Thyroid gland (tissue), 4 donors: Measurements from ENCODE around the gene FPGT. TPM values are rescaled to one million over a fixed set of nuclear protein-coding genes. Genes with fewer than 3 reads are reported as not detected.
"Not testable (repeated sequence)": the region's sequence is repeated elsewhere in the genome, so short reads cannot be mapped to it uniquely, and the experiment has no call there.

Experiments
- DNase-seq, 2 donors: peaks; one replicate each; pipeline ENCODE4 v3.0.0-alpha.2; 2019
- H3K27ac ChIP-seq, 3 donors: fragments of 200-600 bp; sonication (generic); 1 replicate in 2 of 3; 2 replicates in 1 of 3; pipeline ENCODE4 v1.5.1; 2016 to 2019; ENCODE audit warnings: mild to moderate bottlenecking in 1 of 3, moderate library complexity in 1 of 3
- H3K27me3 ChIP-seq: fragments of 200-600 bp; sonication (generic); one replicate; pipeline ENCODE4 v1.5.1; 2019
- H3K36me3 ChIP-seq, 2 donors: fragments of 200-600 bp; sonication (generic); one replicate each; pipeline ENCODE4 v1.5.1; 2016 to 2019
- H3K4me1 ChIP-seq, 2 donors: fragments of 200-600 bp; sonication (generic); one replicate each; pipeline ENCODE4 v1.5.1; 2017 to 2019
- H3K4me3 ChIP-seq, 3 donors: fragments of 200-600 bp; sonication (generic); replicated peaks in 1 of 3; 1 replicate in 2 of 3; 2 replicates in 1 of 3; pipeline ENCODE4 v1.5.1; 2016; ENCODE audit warnings: mild to moderate bottlenecking in 1 of 3
- H3K9me3 ChIP-seq: fragments of 200-600 bp; sonication (generic); one replicate; pipeline ENCODE4 v1.5.1; 2017
- POLR2A ChIP-seq, 2 donors: fragments of 450-650 bp; IDR thresholded peaks; one replicate each; pipeline ENCODE4 v1.6.1; 2017; ENCODE audit warnings: antibody characterized with exemption in 2 of 2, mild to moderate bottlenecking in 2 of 2, moderate library complexity in 1 of 2
- WGBS, 2 donors: methylation state at CpG; one replicate each; pipeline ENCODE4 v1.1.5; 2017; 5-methylcytosine and 5-hydroxymethylcytosine counted together
- intact Hi-C: fragments of 100-400 bp; cut with DNase I; formaldehyde crosslinking; loops from one replicate; pipeline ENCODE4 v1.15.1; 2023
- total RNA-seq, 4 donors: library from RNA; depleted of rRNA; stranded (reverse); fragments of >200 nt; gene quantifications; one replicate each; pipeline ENCODE4 v1.2.3, GENCODE V29; 2016
- TF ChIP-seq, protein P1 (sequence below), 6 experiments: fragments of 200-600 bp in 3 of 6; fragments of 450-650 bp in 3 of 6; sonication (generic) in 3 of 6; IDR thresholded peaks; one replicate each; pipeline ENCODE4 v1.5.1; 2016 to 2019; ENCODE audit warnings: antibody characterized with exemption in 6 of 6, mild to moderate bottlenecking in 2 of 6, inconsistent platforms in 1 of 6, moderate library complexity in 1 of 6

FPGT gene
- total RNA-seq, result 10 to 100 TPM; 20.7 to 31.8 (median 26.6) TPM

DNA sequence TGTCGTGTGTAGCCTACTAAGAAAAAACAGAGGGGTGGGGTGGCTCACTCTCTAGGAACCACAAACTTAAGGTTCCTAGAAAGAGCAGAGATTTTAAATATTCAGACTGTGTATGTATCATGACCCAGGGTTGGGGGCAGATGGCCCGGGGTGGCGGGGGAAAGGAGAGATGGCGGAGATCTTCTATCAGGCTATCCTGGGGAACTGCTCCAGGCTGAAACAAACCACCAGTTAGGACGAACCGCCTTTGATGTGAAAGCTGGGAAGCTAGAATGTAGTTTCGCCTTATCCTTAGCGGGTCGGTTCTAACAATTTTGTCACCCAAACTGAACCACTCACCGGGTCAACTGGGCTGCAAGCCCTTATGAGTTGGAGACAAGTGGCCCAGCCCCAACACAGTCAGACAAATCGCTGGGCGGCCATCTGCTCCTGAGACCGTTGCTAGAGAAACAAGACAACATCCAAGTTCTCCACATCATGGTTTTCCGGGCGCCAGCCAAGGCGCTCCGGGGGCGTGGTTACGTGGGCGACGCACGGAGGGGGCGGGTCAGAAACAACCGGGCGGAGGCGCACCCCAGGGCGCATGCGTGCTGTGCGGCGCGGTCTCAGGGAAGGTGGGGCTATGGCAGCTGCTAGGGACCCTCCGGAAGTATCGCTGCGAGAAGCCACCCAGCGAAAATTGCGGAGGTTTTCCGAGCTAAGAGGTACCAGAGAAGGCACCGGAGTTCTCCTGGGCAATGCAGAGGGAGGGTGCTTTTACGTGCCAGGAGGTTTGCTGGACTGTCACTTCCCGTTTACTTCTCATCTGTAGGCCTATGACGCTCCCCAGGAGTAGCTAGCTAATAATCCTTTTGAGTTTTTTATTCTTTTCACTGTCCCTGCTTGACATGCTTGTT, at the start of gene FPGT, which contains the start of gene LRRIQ3:
Gene FPGT (plus strand): TSS at position 586 of the 896 bp plus-strand sequence. CDS start 37 bp downstream, at position 623.
Gene LRRIQ3 (minus strand): TSS at position 520 of the 896 bp plus-strand sequence. CDS start 14,492 bp downstream, outside the sequence.
- Histone ChIP-seq H3K9me3 (no peaks in the 10 kb centered on the region), H3K27me3 (no peaks in the 10 kb centered on the region), H3K4me1 (peaks cover 0 to 4% of the 10 kb centered on the region in 2 donors), H3K36me3 (peaks cover 4 to 5% of the 10 kb centered on the region in 2 donors), H3K4me3 (peak within 1 kb of the TSS; percentile 41 to 66 (median 42)), H3K27ac (peak within 1 kb of the TSS; percentile 58 to 73 (median 72))
- TF ChIP-seq, protein P1, sequence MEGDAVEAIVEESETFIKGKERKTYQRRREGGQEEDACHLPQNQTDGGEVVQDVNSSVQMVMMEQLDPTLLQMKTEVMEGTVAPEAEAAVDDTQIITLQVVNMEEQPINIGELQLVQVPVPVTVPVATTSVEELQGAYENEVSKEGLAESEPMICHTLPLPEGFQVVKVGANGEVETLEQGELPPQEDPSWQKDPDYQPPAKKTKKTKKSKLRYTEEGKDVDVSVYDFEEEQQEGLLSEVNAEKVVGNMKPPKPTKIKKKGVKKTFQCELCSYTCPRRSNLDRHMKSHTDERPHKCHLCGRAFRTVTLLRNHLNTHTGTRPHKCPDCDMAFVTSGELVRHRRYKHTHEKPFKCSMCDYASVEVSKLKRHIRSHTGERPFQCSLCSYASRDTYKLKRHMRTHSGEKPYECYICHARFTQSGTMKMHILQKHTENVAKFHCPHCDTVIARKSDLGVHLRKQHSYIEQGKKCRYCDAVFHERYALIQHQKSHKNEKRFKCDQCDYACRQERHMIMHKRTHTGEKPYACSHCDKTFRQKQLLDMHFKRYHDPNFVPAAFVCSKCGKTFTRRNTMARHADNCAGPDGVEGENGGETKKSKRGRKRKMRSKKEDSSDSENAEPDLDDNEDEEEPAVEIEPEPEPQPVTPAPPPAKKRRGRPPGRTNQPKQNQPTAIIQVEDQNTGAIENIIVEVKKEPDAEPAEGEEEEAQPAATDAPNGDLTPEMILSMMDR (IDR thresholded peaks at IDR 0.05), result no peak
- TF ChIP-seq POLR2A (IDR thresholded peaks at IDR 0.05), result peak in 1 of 2 donors; percentile 79
- WGBS, 2 donors, result 4 to 7% methylated on average over 31 to 41 of the region's 41 CpGs
- DNase-seq, result peak; percentile 91 to 94
- intact Hi-C loops, result no loop called here

DNA sequence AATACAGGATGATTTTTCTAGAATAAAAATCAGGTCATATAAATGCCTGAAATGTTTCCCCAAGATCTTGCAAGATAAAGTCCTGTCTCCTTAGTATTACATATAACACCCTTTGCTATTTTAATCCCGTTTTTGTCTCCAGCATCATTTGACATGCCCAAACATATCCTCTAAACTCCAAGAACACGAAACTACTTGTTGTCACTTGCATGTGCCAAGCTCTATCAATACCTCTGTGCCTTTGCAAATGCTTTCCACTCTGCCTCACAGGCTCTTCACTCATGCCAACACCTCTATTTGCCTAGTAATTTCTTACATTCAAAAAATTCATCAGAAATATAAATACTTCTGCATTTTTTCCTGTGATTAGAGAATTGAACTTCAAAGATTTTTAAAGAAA, 38.0 kb upstream of the FPGT start:
- Histone ChIP-seq H3K27me3 (no peaks in the 10 kb centered on the region), H3K9me3 (no peaks in the 10 kb centered on the region), H3K36me3 (no peaks in the 10 kb centered on the region), H3K4me3 (no peak overlapping the region), H3K27ac (no peak overlapping the region), H3K4me1 (no peaks in the 10 kb centered on the region)
- 79 to 86% methylated on average over 2 of the region's 2 CpGs for WGBS, 2 donors
- DNase-seq, result no peak
- no peak for TF ChIP-seq POLR2A (IDR thresholded peaks at IDR 0.05)
- TF ChIP-seq, protein P1 (IDR thresholded peaks at IDR 0.05), result no peak
- intact Hi-C loops, result no loop called here

DNA sequence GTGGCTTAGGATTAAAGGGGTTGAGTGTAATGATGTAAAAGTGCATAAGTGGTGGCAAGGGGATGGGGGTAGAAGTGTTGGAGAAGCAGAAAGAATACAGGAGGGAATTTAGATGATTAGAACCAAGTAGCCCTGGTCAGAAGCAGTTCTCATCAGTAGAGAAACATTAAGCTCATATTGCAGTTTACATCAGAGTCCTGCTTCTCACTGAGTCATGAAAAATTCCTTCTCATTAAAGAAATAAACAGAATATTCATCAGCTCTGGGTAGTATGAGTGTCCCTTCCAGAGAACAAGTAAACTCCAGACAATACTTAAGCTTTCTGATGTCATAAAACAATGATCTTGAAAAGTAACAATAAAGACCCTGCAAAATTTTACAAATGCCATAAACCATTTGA, 36.5 kb upstream of the FPGT start:
- H3K27ac ChIP-seq, result no peak overlapping the region
- DNase-seq, result no peak
- H3K4me1 ChIP-seq, result no peaks in the 10 kb centered on the region
- H3K9me3 ChIP-seq, result no peaks in the 10 kb centered on the region
- no peaks in the 10 kb centered on the region for H3K27me3 ChIP-seq
- no peaks in the 10 kb centered on the region for H3K36me3 ChIP-seq
- H3K4me3 ChIP-seq, result no peak overlapping the region
- TF ChIP-seq, protein P1 (IDR thresholded peaks at IDR 0.05), result no peak
- TF ChIP-seq POLR2A (IDR thresholded peaks at IDR 0.05), result no peak
- intact Hi-C loops, result no loop called here

DNA sequence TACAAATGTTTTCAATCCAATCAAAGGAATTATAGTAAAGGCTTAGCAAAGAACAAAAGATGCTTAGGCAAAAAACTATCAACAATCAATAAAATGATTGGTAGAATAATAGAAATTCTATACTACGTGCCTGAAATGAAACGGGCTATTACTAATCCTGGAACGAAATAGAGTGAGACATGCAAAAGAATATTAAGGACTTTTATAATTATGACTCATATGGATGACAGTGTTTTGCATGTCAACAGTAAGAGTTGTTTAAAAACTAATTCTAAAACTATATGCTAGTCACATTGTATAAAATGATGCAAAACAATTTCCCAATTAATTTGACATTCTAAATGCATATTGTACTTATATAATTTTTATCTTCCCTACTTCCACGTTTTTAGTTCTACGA, 35.7 kb upstream of the FPGT start:
- intact Hi-C loops, result no loop called here

DNA sequence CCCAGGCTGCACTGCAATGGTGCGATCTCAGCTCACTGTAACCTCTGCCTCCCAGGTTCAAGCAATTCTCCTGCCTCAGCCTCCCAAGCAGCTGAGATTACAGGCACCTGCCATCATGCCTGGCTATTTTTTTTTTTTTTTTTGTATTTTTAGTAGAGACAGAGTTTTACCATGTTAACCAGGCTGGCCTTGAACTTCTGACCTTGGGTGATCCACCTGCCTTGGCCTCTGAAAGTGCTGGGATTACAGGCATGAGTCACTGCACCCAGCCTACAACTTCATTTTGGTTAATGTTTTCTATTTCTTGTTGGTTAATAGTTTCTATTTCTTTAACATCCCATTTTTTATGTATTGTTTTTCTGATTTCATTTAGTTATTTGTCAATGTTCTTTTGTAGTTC, 23.6 kb upstream of the FPGT start:
- WGBS, 2 donors, result 77 to 85% methylated on average over 1 of the region's 1 CpG
- H3K9me3 ChIP-seq, H3K27me3 ChIP-seq, H3K4me3 ChIP-seq, H3K27ac ChIP-seq, DNase-seq, H3K36me3 ChIP-seq, H3K4me1 ChIP-seq, intact Hi-C loops: not testable (repeated sequence)

More for the DNA sequence above, 35.7 kb upstream of the FPGT start:
- DNase-seq, result no peak
- no peak overlapping the region for H3K27ac ChIP-seq
- H3K4me3 ChIP-seq, result no peak overlapping the region
- H3K36me3 ChIP-seq, result no peaks in the 10 kb centered on the region
- TF ChIP-seq, protein P1 (IDR thresholded peaks at IDR 0.05), result no peak
- no peak for TF ChIP-seq POLR2A (IDR thresholded peaks at IDR 0.05)
- no peaks in the 10 kb centered on the region for H3K9me3 ChIP-seq
- WGBS, 2 donors, result 75 to 77% methylated on average over 5 of the region's 5 CpGs
- H3K27me3 ChIP-seq, result no peaks in the 10 kb centered on the region
- H3K4me1 ChIP-seq, result no peaks in the 10 kb centered on the region
